ENCODE data around the gene KLHL7.
"Not testable (repeated sequence)": the region's sequence is repeated elsewhere in the genome, so short reads cannot be mapped to it uniquely, and the experiment has no call there.

KLHL7 gene

GRCh38 chr7:23208316-23208715, 102.7 kb downstream of the KLHL7 start:
- no peak for TF ChIP-seq POLR2AphosphoS5 (IDR thresholded peaks at IDR 0.05; ENCODE audit: low read depth, low read length)
- TF ChIP-seq POLR2A (IDR thresholded peaks at IDR 0.05; ENCODE audit: low read depth, low read length) = no peak
- no peak for TF ChIP-seq TAF1 (IDR thresholded peaks at IDR 0.05; ENCODE audit: borderline replicate concordance, low read depth, low read length)
- FAIRE-seq (no peak), DNase-seq (ENCODE audit: insufficient read length) (no peak)

- DNase-seq (ENCODE audit: insufficient read length) = no peak
- TF ChIP-seq POLR2AphosphoS5 (IDR thresholded peaks at IDR 0.05; ENCODE audit: low read depth, low read length) (no peak), POLR2A (IDR thresholded peaks at IDR 0.05; ENCODE audit: low read depth, low read length) (no peak), TAF1 (IDR thresholded peaks at IDR 0.05; ENCODE audit: borderline replicate concordance, low read depth, low read length) (no peak)
- FAIRE-seq = no peak
These were observed 104.9 kb downstream of the KLHL7 start for GRCh38 chr7:23210506-23210905.

GRCh38 chr7:23211589-23211988, 106.0 kb downstream of the KLHL7 start:
- no peak for FAIRE-seq
- no peak for DNase-seq (ENCODE audit: insufficient read length)
- TF ChIP-seq POLR2A (IDR thresholded peaks at IDR 0.05; ENCODE audit: low read depth, low read length) (no peak), POLR2AphosphoS5 (IDR thresholded peaks at IDR 0.05; ENCODE audit: low read depth, low read length) (no peak), TAF1 (IDR thresholded peaks at IDR 0.05; ENCODE audit: borderline replicate concordance, low read depth, low read length) (no peak)

GRCh38 chr7:23212395-23212794, 106.8 kb downstream of the KLHL7 start:
- FAIRE-seq = no peak

GRCh38 chr7:23212841-23213240, 107.3 kb downstream of the KLHL7 start:
- no peak for DNase-seq (ENCODE audit: insufficient read length)
- TF ChIP-seq POLR2AphosphoS5 (IDR thresholded peaks at IDR 0.05; ENCODE audit: low read depth, low read length) (no peak), TAF1 (IDR thresholded peaks at IDR 0.05; ENCODE audit: borderline replicate concordance, low read depth, low read length) (no peak), POLR2A (IDR thresholded peaks at IDR 0.05; ENCODE audit: low read depth, low read length) (no peak)
- no peak for FAIRE-seq

More at GRCh38 chr7:23212395-23212794, 106.8 kb downstream of the KLHL7 start:
- no peak for DNase-seq (ENCODE audit: insufficient read length)
- TF ChIP-seq TAF1 (IDR thresholded peaks at IDR 0.05; ENCODE audit: borderline replicate concordance, low read depth, low read length) (no peak), POLR2A (IDR thresholded peaks at IDR 0.05; ENCODE audit: low read depth, low read length) (no peak), POLR2AphosphoS5 (IDR thresholded peaks at IDR 0.05; ENCODE audit: low read depth, low read length) (no peak)

- no peak for DNase-seq (ENCODE audit: insufficient read length)
- FAIRE-seq = no peak
- no peak for TF ChIP-seq TAF1 (IDR thresholded peaks at IDR 0.05; ENCODE audit: borderline replicate concordance, low read depth, low read length)
- no peak for TF ChIP-seq POLR2A (IDR thresholded peaks at IDR 0.05; ENCODE audit: low read depth, low read length)
- no peak for TF ChIP-seq POLR2AphosphoS5 (IDR thresholded peaks at IDR 0.05; ENCODE audit: low read depth, low read length)
These were observed 108.2 kb downstream of the KLHL7 start for GRCh38 chr7:23213755-23214154.

GRCh38 chr7:23214423-23214822, 108.8 kb downstream of the KLHL7 start:
- DNase-seq (ENCODE audit: insufficient read length) = no peak
- TF ChIP-seq TAF1 (IDR thresholded peaks at IDR 0.05; ENCODE audit: borderline replicate concordance, low read depth, low read length) (no peak), POLR2AphosphoS5 (IDR thresholded peaks at IDR 0.05; ENCODE audit: low read depth, low read length) (no peak), POLR2A (IDR thresholded peaks at IDR 0.05; ENCODE audit: low read depth, low read length) (no peak)
- no peak for FAIRE-seq

- no peak for TF ChIP-seq POLR2AphosphoS5 (IDR thresholded peaks at IDR 0.05; ENCODE audit: low read depth, low read length)
- DNase-seq (ENCODE audit: insufficient read length) (no peak), FAIRE-seq (no peak)
These were observed 109.4 kb downstream of the KLHL7 start for GRCh38 chr7:23214938-23215337.

GRCh38 chr7:23216021-23216420, 110.4 kb downstream of the KLHL7 start:
- TF ChIP-seq TAF1 (IDR thresholded peaks at IDR 0.05; ENCODE audit: borderline replicate concordance, low read depth, low read length) = no peak
- TF ChIP-seq POLR2AphosphoS5 (IDR thresholded peaks at IDR 0.05; ENCODE audit: low read depth, low read length) = no peak
- no peak for TF ChIP-seq POLR2A (IDR thresholded peaks at IDR 0.05; ENCODE audit: low read depth, low read length)
- FAIRE-seq = no peak

GRCh38 chr7:23218196-23218595, 112.6 kb downstream of the KLHL7 start:
- no peak for FAIRE-seq
- no peak for DNase-seq (ENCODE audit: insufficient read length)

More at GRCh38 chr7:23216021-23216420, 110.4 kb downstream of the KLHL7 start:
- no peak for DNase-seq (ENCODE audit: insufficient read length)

GRCh38 chr7:23220690-23221305, 115.2 kb downstream of the KLHL7 start:
- TF ChIP-seq POLR2A (IDR thresholded peaks at IDR 0.05; ENCODE audit: low read depth, low read length) = no peak
- no peak for TF ChIP-seq POLR2AphosphoS5 (IDR thresholded peaks at IDR 0.05; ENCODE audit: low read depth, low read length)
- no peak for TF ChIP-seq TAF1 (IDR thresholded peaks at IDR 0.05; ENCODE audit: borderline replicate concordance, low read depth, low read length)
- DNase-seq (ENCODE audit: insufficient read length) (no peak), FAIRE-seq (no peak)

More at GRCh38 chr7:23218196-23218595, 112.6 kb downstream of the KLHL7 start:
- TF ChIP-seq POLR2AphosphoS5 (IDR thresholded peaks at IDR 0.05; ENCODE audit: low read depth, low read length) = no peak
- TF ChIP-seq POLR2A (IDR thresholded peaks at IDR 0.05; ENCODE audit: low read depth, low read length) = no peak
- TF ChIP-seq TAF1 (IDR thresholded peaks at IDR 0.05; ENCODE audit: borderline replicate concordance, low read depth, low read length) = no peak

- TF ChIP-seq TAF1 (IDR thresholded peaks at IDR 0.05; ENCODE audit: borderline replicate concordance, low read depth, low read length) = no peak
- no peak for TF ChIP-seq POLR2A (IDR thresholded peaks at IDR 0.05; ENCODE audit: low read depth, low read length)
- TF ChIP-seq POLR2AphosphoS5 (IDR thresholded peaks at IDR 0.05; ENCODE audit: low read depth, low read length) = no peak
- DNase-seq (ENCODE audit: insufficient read length) (no peak), FAIRE-seq (no peak)
These were observed 117.0 kb downstream of the KLHL7 start for GRCh38 chr7:23222439-23223030.

- FAIRE-seq; DNase-seq (ENCODE audit: insufficient read length): not testable (repeated sequence)
These were observed 118.8 kb downstream of the KLHL7 start for GRCh38 chr7:23224364-23224763.
